Neural crest cell (in vitro differentiated cells): ENCODE data around the gene STX2. TPM values are rescaled to one million over a fixed set of nuclear protein-coding genes. Genes with fewer than 3 reads are reported as not detected.
A peak's percentile ranks its signal among the peaks of the same experiment; 100 is the strongest.
"Not testable (repeated sequence)": the region's sequence is repeated elsewhere in the genome, so short reads cannot be mapped to it uniquely, and the experiment has no call there.

ENCODE experiments used
- DNase-seq: peaks from one replicate; pipeline ENCODE4 v3.0.0; 2021; ENCODE audit warnings: low read depth, mixed read lengths, low spot score
- H3K27ac Mint-ChIP-seq: one replicate; pipeline ENCODE4 v1.8.0; 2021; ENCODE audit warnings: mild to moderate bottlenecking, mixed read lengths; ENCODE audit not compliant: unreplicated experiment
- H3K27me3 Mint-ChIP-seq: 2 replicates; pipeline ENCODE4 v1.8.0; 2021; ENCODE audit warnings: low read depth, mild to moderate bottlenecking, mixed read lengths
- H3K36me3 Mint-ChIP-seq: 2 replicates; pipeline ENCODE4 v1.8.0; 2021; ENCODE audit warnings: low read depth, mild to moderate bottlenecking, mixed read lengths
- H3K4me1 Mint-ChIP-seq: 2 replicates; pipeline ENCODE4 v1.8.0; 2021; ENCODE audit warnings: mixed read lengths
- H3K4me3 Mint-ChIP-seq: one replicate; pipeline ENCODE4 v1.8.0; 2021; ENCODE audit warnings: mild to moderate bottlenecking, mixed read lengths
- H3K9me3 Mint-ChIP-seq: 2 replicates; pipeline ENCODE4 v1.8.0; 2021; ENCODE audit warnings: mixed read lengths
- CTCF ChIP-seq: fragments of 200-600 bp; sonication (generic); conservative IDR thresholded peaks from 2 replicates; pipeline ENCODE4 v1.5.0; 2021; ENCODE audit warnings: antibody characterized with exemption, mild to moderate bottlenecking
- total RNA-seq: library from RNA; stranded (reverse); gene quantifications from 2 replicates; pipeline ENCODE4 v1.2.1, GENCODE V29; 2021

Gene STX2
- total RNA-seq, 1 donor from 2014 or later: 32.7 TPM

GRCh38 chr12:130876758-130877157 is 37.7 kb upstream of the STX2 start:
- TF ChIP-seq CTCF: peak; percentile 13
- H3K36me3 Mint-ChIP-seq: peaks cover 38% of the 10 kb centered on the region
- peaks cover 13% of the 10 kb centered on the region for H3K27me3 Mint-ChIP-seq
- no peak overlapping the region for H3K27ac Mint-ChIP-seq
- DNase-seq: no peak
- H3K9me3 Mint-ChIP-seq: no peaks in the 10 kb centered on the region
- H3K4me1 Mint-ChIP-seq: peaks cover 52% of the 10 kb centered on the region
- peak overlapping the region; percentile 96 for H3K4me3 Mint-ChIP-seq

- Mint-ChIP-seq H3K4me1 (peaks cover 53% of the 10 kb centered on the region), H3K27me3 (peaks cover 13% of the 10 kb centered on the region), H3K4me3 (peak overlapping the region; percentile 96), H3K27ac (no peak overlapping the region), H3K9me3 (no peaks in the 10 kb centered on the region), H3K36me3 (peaks cover 38% of the 10 kb centered on the region)
- no peak for TF ChIP-seq CTCF
- no peak for DNase-seq
These were observed 37.2 kb upstream of the STX2 start for GRCh38 chr12:130876297-130876696.

- H3K27ac Mint-ChIP-seq: not testable (repeated sequence)
These were observed 36.7 kb upstream of the STX2 start for GRCh38 chr12:130875708-130876107.

GRCh38 chr12:130875193-130875592 is 36.1 kb upstream of the STX2 start:
- no peaks in the 10 kb centered on the region for H3K9me3 Mint-ChIP-seq
- H3K4me3 Mint-ChIP-seq: peak overlapping the region; percentile 96
- no peak for TF ChIP-seq CTCF
- DNase-seq: no peak
- peaks cover 62% of the 10 kb centered on the region for H3K4me1 Mint-ChIP-seq
- H3K27ac Mint-ChIP-seq: no peak overlapping the region
- H3K36me3 Mint-ChIP-seq: peaks cover 38% of the 10 kb centered on the region
- peaks cover 10% of the 10 kb centered on the region for H3K27me3 Mint-ChIP-seq

More at GRCh38 chr12:130875708-130876107, 36.7 kb upstream of the STX2 start:
- H3K27me3 Mint-ChIP-seq: peaks cover 11% of the 10 kb centered on the region
- DNase-seq, H3K9me3 Mint-ChIP-seq: not testable (repeated sequence)
- H3K36me3 Mint-ChIP-seq: peaks cover 38% of the 10 kb centered on the region
- H3K4me1 Mint-ChIP-seq: peaks cover 59% of the 10 kb centered on the region
- peak overlapping the region; percentile 96 for H3K4me3 Mint-ChIP-seq

GRCh38 chr12:130874696-130875095 is 35.6 kb upstream of the STX2 start:
- Mint-ChIP-seq H3K27ac (no peak overlapping the region), H3K27me3 (peaks cover 6% of the 10 kb centered on the region), H3K36me3 (peaks cover 38% of the 10 kb centered on the region), H3K4me1 (peaks cover 62% of the 10 kb centered on the region), H3K9me3 (no peaks in the 10 kb centered on the region), H3K4me3 (peak overlapping the region; percentile 96)
- no peak for DNase-seq
- no peak for TF ChIP-seq CTCF

- Mint-ChIP-seq H3K36me3 (peaks cover 38% of the 10 kb centered on the region), H3K9me3 (no peaks in the 10 kb centered on the region), H3K27me3 (peaks cover 2% of the 10 kb centered on the region), H3K27ac (no peak overlapping the region), H3K4me3 (peak overlapping the region; percentile 96), H3K4me1 (peaks cover 62% of the 10 kb centered on the region)
- no peak for DNase-seq
- TF ChIP-seq CTCF: no peak
These were observed 34.8 kb upstream of the STX2 start for GRCh38 chr12:130873825-130874224.
